Measurements from ENCODE around the gene MIOS. TPM values are rescaled to one million over a fixed set of nuclear protein-coding genes. Genes with fewer than 3 reads are reported as not detected.

MIOS gene
- total and polyA plus RNA-seq, 9 of the 15 experiments (the other 6 are each of a cell fraction or from before 2014, with no cell fraction given) = 7.8 to 47.8 (median 30.6) TPM

GRCh38 chr7:7640221-7641128, 73.8 kb downstream of the MIOS start, which contains the start of gene UMAD1 (continued):
- TF ChIP-seq SMARCA4 (IDR thresholded peaks at IDR 0.05) (0 out of 2 replicates have a peak, but pooled peaks have one; percentile 35), RB1 (IDR thresholded peaks at IDR 0.05; ENCODE audit: low read depth) (peak; percentile 96), ZSCAN32 (CRISPR knock-in tag; IDR thresholded peaks at IDR 0.05) (no peak), MIER1 (IDR thresholded peaks at IDR 0.05; ENCODE audit: low read depth) (0 out of 2 replicates have a peak, but pooled peaks have one; percentile 23), HOMEZ (CRISPR knock-in tag; IDR thresholded peaks at IDR 0.05) (no peak), ZNF347 (CRISPR knock-in tag; IDR thresholded peaks at IDR 0.05; ENCODE audit: low read depth) (no peak), E2F4 (CRISPR knock-in tag; IDR thresholded peaks at IDR 0.05; ENCODE audit: low read depth) (peak; percentile 96), IRF9 (tag; IDR thresholded peaks at IDR 0.05) (no peak), GABPB1 (CRISPR knock-in tag; IDR thresholded peaks at IDR 0.05) (peak; percentile 94), CREB1 (IDR thresholded peaks at IDR 0.05) (peak; percentile 77), CREB1 (CRISPR knock-in tag; IDR thresholded peaks at IDR 0.05) (peak; percentile 88), KDM1A (IDR thresholded peaks at IDR 0.05) (no peak), KDM5B (IDR thresholded peaks at IDR 0.05; ENCODE audit: insufficient replicate concordance, low read depth, low read length) (peak; percentile 67), ZNF592 (IDR thresholded peaks at IDR 0.05) (no peak), FOXA3 (CRISPR knock-in tag; conservative IDR thresholded peaks at IDR 0.05 in 1 of 2, IDR thresholded peaks at IDR 0.05 in 1 of 2) (peak in 1 of 2 experiments; percentile 77; a peak in 1 of 4 replicates), TOE1 (IDR thresholded peaks at IDR 0.05; ENCODE audit: borderline replicate concordance) (peak; percentile 61; the same call in 1 of the 2 replicates), TOE1 (CRISPR knock-in tag; IDR thresholded peaks at IDR 0.05; ENCODE audit: borderline replicate concordance, low read depth) (no peak), IRF2 (CRISPR knock-in tag; IDR thresholded peaks at IDR 0.05) (no peak), POLR2G (IDR thresholded peaks at IDR 0.05; ENCODE audit: low read depth, low read length) (peak; percentile 93), PML (IDR thresholded peaks at IDR 0.05; ENCODE audit: low read length) (peak; percentile 31; the same call in 1 of the 2 replicates)

Data from K562 (cell line).